Smooth muscle cell (in vitro differentiated cells): Measurements from ENCODE around the gene PDE10A. TPM values are rescaled to one million over a fixed set of nuclear protein-coding genes. Genes with fewer than 3 reads are reported as not detected.

Experiments used
- DNase-seq: peaks from one replicate; lab custom pipeline; 2025; ENCODE audit not compliant: unreplicated experiment; lab: John Stamatoyannopoulos, UW
- H2AFZ ChIP-seq: fragments of 200-600 bp; sonication (generic); 2 replicates; pipeline ENCODE4 v1.6.0; 2016; ENCODE audit warnings: antibody characterized with exemption, low read depth, mild to moderate bottlenecking
- H3F3A ChIP-seq: fragments of 200-600 bp; sonication (generic); 2 replicates; pipeline ENCODE4 v1.6.0; 2017; ENCODE audit warnings: antibody characterized with exemption, low read depth
- H3K27ac ChIP-seq: fragments of 200-600 bp; sonication (generic); 2 replicates; pipeline ENCODE4 v1.5.1; 2016; ENCODE audit warnings: low read depth, mild to moderate bottlenecking
- H3K27me3 ChIP-seq: fragments of 200-600 bp; sonication (generic); 2 replicates; pipeline ENCODE4 v1.6.1; 2016; ENCODE audit warnings: low read depth, mild to moderate bottlenecking
- H3K36me3 ChIP-seq: fragments of 200-600 bp; sonication (generic); 2 replicates; pipeline ENCODE4 v1.5.1; 2016; ENCODE audit warnings: low read depth
- H3K4me1 ChIP-seq: fragments of 200-600 bp; sonication (generic); 2 replicates; pipeline ENCODE4 v1.5.1; 2016; ENCODE audit warnings: low read depth
- H3K4me2 ChIP-seq: fragments of 200-600 bp; sonication (generic); 2 replicates; pipeline ENCODE4 v1.6.0; 2016; ENCODE audit warnings: mild to moderate bottlenecking
- H3K4me3 ChIP-seq: fragments of 200-600 bp; sonication (generic); 2 replicates; pipeline ENCODE4 v1.5.1; 2016; ENCODE audit warnings: mild to moderate bottlenecking
- H3K79me2 ChIP-seq: fragments of 200-600 bp; sonication (generic); 2 replicates; pipeline ENCODE4 v1.6.0; 2016; ENCODE audit warnings: low read depth, mild to moderate bottlenecking
- H3K9ac ChIP-seq: fragments of 200-600 bp; sonication (generic); 2 replicates; pipeline ENCODE4 v1.6.0; 2016; ENCODE audit warnings: low read depth
- H3K9me3 ChIP-seq: fragments of 200-600 bp; sonication (generic); replicated peaks from 2 replicates; pipeline ENCODE4 v1.5.1; 2016; ENCODE audit warnings: low read depth
- H4K20me1 ChIP-seq: fragments of 200-600 bp; sonication (generic); 2 replicates; pipeline ENCODE4 v1.6.0; 2016; ENCODE audit warnings: low read depth
- CTCF ChIP-seq: fragments of 200-600 bp; sonication (generic); IDR thresholded peaks from 2 replicates; pipeline ENCODE4 v1.5.1; 2017; ENCODE audit warnings: borderline replicate concordance, mild to moderate bottlenecking, antibody characterized with exemption; ENCODE audit not compliant: insufficient read depth, poor library complexity, severe bottlenecking
- WGBS: methylation state at CpG from one replicate; pipeline ENCODE4 v1.1.7; 2016; ENCODE audit warnings: low lambda C conversion rate; 5-methylcytosine and 5-hydroxymethylcytosine counted together
- polyA plus RNA-seq: library from polyadenylated mRNA; unstranded; fragments of >200 nt; fragmentation: Nextera tagmentation; extraction: Ambion mirVana; gene quantifications from 2 replicates; pipeline ENCODE4 v1.2.1, GENCODE V29; 2016
- total RNA-seq: library from RNA; depleted of rRNA; stranded (reverse); fragments of >200 nt; gene quantifications from 2 replicates; pipeline ENCODE4 v1.2.3, GENCODE V29; 2014

PDE10A gene
- total and polyA plus RNA-seq, 2 experiments from 2014 or later = 2.0 to 5.6 TPM

- no peak overlapping the region for H3K9ac ChIP-seq
- no peak for TF ChIP-seq CTCF
- H4K20me1 ChIP-seq = no peaks in the 10 kb centered on the region
- H3K27ac ChIP-seq = no peak overlapping the region
- H3K9me3 ChIP-seq = no peaks in the 10 kb centered on the region
- H3K4me1 ChIP-seq = no peaks in the 10 kb centered on the region
- no peaks in the 10 kb centered on the region for H3K36me3 ChIP-seq
- H3F3A ChIP-seq = no peaks in the 10 kb centered on the region
- no peak overlapping the region for H3K4me2 ChIP-seq
- no peak for DNase-seq
- 100% methylated on average over 1 of the region's 1 CpG for WGBS
- no peaks in the 10 kb centered on the region for H3K27me3 ChIP-seq
- H2AFZ ChIP-seq = no peak overlapping the region
- H3K4me3 ChIP-seq = no peak overlapping the region
- H3K79me2 ChIP-seq = no peaks in the 10 kb centered on the region
Measured at GRCh38 chr6:165588515-165588914, 74.5 kb downstream of the PDE10A start.

- Histone ChIP-seq H3K9me3 (no peaks in the 10 kb centered on the region), H2AFZ (no peak overlapping the region), H3F3A (no peaks in the 10 kb centered on the region), H3K27ac (no peak overlapping the region), H3K9ac (no peak overlapping the region), H3K36me3 (no peaks in the 10 kb centered on the region), H3K4me2 (no peak overlapping the region), H3K79me2 (no peaks in the 10 kb centered on the region), H3K4me3 (no peak overlapping the region), H3K4me1 (no peaks in the 10 kb centered on the region), H4K20me1 (no peaks in the 10 kb centered on the region), H3K27me3 (no peaks in the 10 kb centered on the region)
- 91% methylated on average over 5 of the region's 5 CpGs for WGBS
- DNase-seq = no peak
- TF ChIP-seq CTCF = no peak
Measured at GRCh38 chr6:165587206-165587605, 75.8 kb downstream of the PDE10A start.

DNA sequence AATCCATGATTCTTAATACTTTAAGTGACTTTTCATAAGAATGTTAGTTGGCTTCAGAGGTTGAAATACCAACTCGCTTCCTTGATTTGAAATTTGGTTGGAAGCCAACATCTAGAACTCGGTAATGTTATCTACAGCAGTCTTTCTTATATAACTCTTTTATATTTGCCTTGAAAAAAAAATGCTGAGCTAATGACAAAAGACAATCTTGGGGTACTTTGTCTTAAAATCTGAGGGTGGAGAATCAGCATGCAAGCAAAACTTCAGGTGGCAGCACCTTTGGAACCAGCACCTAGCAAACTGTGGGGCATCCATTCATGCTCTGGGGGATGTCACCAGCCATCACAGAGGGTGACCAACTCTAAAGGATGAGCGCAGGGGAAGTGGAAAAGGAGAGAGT is 76.3 kb downstream of the PDE10A start:
- Histone ChIP-seq H2AFZ (no peak overlapping the region), H3K36me3 (no peaks in the 10 kb centered on the region), H3K9me3 (no peaks in the 10 kb centered on the region), H3K4me1 (no peaks in the 10 kb centered on the region), H3K27me3 (no peaks in the 10 kb centered on the region), H3K79me2 (no peaks in the 10 kb centered on the region), H3K27ac (no peak overlapping the region), H3K9ac (no peak overlapping the region), H3K4me2 (no peak overlapping the region), H3F3A (no peaks in the 10 kb centered on the region), H4K20me1 (no peaks in the 10 kb centered on the region), H3K4me3 (no peak overlapping the region)
- DNase-seq = no peak
- TF ChIP-seq CTCF = no peak
- 91% methylated on average over 3 of the region's 3 CpGs for WGBS

- H3K79me2 ChIP-seq = no peaks in the 10 kb centered on the region
- no peaks in the 10 kb centered on the region for H3K36me3 ChIP-seq
- H3F3A ChIP-seq = no peaks in the 10 kb centered on the region
- no peak for DNase-seq
- H3K27ac ChIP-seq = no peak overlapping the region
- H3K4me1 ChIP-seq = no peaks in the 10 kb centered on the region
- H3K4me3 ChIP-seq = no peak overlapping the region
- no peak for TF ChIP-seq CTCF
- H3K9me3 ChIP-seq = no peaks in the 10 kb centered on the region
- H4K20me1 ChIP-seq = no peaks in the 10 kb centered on the region
- no peak overlapping the region for H3K4me2 ChIP-seq
- no peaks in the 10 kb centered on the region for H3K27me3 ChIP-seq
- H3K9ac ChIP-seq = no peak overlapping the region
- no peak overlapping the region for H2AFZ ChIP-seq
Measured at GRCh38 chr6:165585060-165585459, 78.0 kb downstream of the PDE10A start.
